WI38 (cell line): Measurements from ENCODE around the gene CLIP4.
"Not testable (repeated sequence)": the region's sequence is repeated elsewhere in the genome, so short reads cannot be mapped to it uniquely, and the experiment has no call there.

Source experiments
- H3K4me3 ChIP-seq: 2 replicates; pipeline ENCODE4 v1.5.1; 2011; ENCODE audit warnings: low read depth, mild to moderate bottlenecking, control low read depth, low read length
- TF ChIP-seq, protein P1 (sequence below): IDR thresholded peaks from 2 replicates; pipeline ENCODE4 v1.5.1; 2012; ENCODE audit warnings: low read depth, mild to moderate bottlenecking, control low read depth, low read length

CLIP4 gene

GRCh38 chr2:29080886-29081743, 34.1 kb upstream of the CLIP4 start:
- TF ChIP-seq, protein P1, sequence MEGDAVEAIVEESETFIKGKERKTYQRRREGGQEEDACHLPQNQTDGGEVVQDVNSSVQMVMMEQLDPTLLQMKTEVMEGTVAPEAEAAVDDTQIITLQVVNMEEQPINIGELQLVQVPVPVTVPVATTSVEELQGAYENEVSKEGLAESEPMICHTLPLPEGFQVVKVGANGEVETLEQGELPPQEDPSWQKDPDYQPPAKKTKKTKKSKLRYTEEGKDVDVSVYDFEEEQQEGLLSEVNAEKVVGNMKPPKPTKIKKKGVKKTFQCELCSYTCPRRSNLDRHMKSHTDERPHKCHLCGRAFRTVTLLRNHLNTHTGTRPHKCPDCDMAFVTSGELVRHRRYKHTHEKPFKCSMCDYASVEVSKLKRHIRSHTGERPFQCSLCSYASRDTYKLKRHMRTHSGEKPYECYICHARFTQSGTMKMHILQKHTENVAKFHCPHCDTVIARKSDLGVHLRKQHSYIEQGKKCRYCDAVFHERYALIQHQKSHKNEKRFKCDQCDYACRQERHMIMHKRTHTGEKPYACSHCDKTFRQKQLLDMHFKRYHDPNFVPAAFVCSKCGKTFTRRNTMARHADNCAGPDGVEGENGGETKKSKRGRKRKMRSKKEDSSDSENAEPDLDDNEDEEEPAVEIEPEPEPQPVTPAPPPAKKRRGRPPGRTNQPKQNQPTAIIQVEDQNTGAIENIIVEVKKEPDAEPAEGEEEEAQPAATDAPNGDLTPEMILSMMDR = no peak
- no peak overlapping the region for H3K4me3 ChIP-seq

- no peak overlapping the region for H3K4me3 ChIP-seq
- TF ChIP-seq, protein P1 = no peak
Observed at GRCh38 chr2:29082804-29083495, 32.3 kb upstream of the CLIP4 start.

DNA sequence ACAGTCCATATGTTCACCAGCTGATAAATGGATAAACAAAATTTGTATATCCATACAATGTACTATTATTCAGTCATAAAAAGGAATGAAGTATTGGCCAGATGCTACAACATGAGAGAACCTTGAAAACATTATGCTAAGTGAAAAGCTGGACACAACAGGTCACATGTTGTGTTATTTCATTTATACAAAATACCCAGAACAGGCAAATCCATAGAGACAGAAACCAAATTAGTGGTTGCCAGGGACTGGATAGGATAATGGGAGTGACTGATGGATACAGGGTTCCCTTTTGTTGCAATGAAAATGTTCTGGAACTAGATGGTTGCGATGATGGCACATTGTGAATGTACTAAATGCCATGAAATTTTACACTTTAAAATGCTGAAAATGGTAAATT, 30.7 kb upstream of the CLIP4 start:
- no peak overlapping the region for H3K4me3 ChIP-seq
- TF ChIP-seq, protein P1 = no peak

DNA sequence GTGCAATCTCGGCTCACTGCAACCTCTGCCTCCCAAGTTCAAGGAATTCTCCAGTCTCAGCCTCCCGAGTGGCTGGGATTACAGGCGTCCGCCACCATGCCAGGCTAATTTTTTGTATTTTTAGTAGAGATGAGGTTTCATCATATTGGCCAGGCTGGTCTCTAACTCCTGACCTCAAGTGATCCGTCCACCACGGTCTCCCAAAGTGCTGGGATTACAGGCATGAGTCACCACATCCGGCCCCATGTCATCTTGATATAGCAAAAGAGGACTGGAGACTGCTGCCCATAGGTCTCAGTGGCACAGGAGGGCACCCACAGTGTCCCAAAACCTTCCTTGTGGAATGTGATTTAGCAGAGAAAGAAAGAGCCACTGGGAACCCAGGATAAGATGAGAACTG, 24.9 kb upstream of the CLIP4 start:
- not testable (repeated sequence) for H3K4me3 ChIP-seq

GRCh38 chr2:29096969-29097368, 18.2 kb upstream of the CLIP4 start:
- H3K4me3 ChIP-seq = no peak overlapping the region
- TF ChIP-seq, protein P1 = no peak

- no peak overlapping the region for H3K4me3 ChIP-seq
- TF ChIP-seq, protein P1 = no peak
Observed at GRCh38 chr2:29097569-29097968, 17.6 kb upstream of the CLIP4 start.

GRCh38 chr2:29100564-29100963, 14.7 kb upstream of the CLIP4 start:
- H3K4me3 ChIP-seq = no peak overlapping the region
- TF ChIP-seq, protein P1 = no peak
